Stimulated activated CD4-positive, alpha-beta T cell treated with anti-CD3 and anti-CD28 coated beads, Interleukin-1b, Interleukin-23, amount 100 ng/mL, for 48 hours (primary cell): ENCODE data around the gene SFI1.

Experiments
- DNase-seq: peaks from one replicate; pipeline ENCODE4 v3.0.0-alpha.2; 2020

The SFI1 gene

DNA sequence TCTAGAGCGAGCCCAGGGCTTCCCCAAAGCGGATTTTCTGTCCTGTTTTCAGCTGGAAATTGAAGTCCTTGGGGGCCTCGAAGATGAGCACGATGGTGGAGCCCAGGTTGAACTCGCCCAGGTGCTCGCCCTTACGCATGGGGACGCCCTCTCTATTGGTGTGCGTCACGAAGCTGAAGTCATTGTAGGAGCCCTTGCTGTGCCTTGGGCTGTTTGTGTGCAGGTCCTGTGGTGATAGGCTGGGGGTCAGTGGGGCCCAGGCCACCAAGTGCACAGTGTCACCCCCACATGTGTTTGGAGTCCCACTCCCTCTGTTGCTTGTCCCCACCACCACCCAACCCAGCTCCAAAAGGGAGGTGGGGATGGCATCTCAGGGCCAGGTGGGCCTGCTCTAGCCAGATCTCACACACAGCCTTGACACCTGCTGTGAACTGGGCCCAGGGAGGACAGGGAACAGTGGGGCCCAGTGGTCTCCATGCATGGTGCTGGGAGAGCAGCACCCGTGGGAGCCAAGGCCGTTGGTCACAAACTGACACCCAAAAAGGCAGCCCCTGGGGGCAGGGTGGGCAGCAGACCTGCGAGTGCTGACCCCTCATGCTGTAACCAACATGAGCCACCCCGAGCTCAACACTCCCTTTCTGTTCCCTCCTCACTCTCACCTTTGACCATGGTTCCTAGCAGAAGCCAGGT is 123.4 kb downstream of the SFI1 start:
- DNase-seq: no peak

- no peak for DNase-seq
These were observed 124.6 kb downstream of the SFI1 start for GRCh38 chr22:31620756-31621480.

- no peak for DNase-seq
These were observed 125.3 kb downstream of the SFI1 start for GRCh38 chr22:31621507-31622124.

GRCh38 chr22:31622980-31623379 is 126.6 kb downstream of the SFI1 start:
- no peak for DNase-seq

DNA sequence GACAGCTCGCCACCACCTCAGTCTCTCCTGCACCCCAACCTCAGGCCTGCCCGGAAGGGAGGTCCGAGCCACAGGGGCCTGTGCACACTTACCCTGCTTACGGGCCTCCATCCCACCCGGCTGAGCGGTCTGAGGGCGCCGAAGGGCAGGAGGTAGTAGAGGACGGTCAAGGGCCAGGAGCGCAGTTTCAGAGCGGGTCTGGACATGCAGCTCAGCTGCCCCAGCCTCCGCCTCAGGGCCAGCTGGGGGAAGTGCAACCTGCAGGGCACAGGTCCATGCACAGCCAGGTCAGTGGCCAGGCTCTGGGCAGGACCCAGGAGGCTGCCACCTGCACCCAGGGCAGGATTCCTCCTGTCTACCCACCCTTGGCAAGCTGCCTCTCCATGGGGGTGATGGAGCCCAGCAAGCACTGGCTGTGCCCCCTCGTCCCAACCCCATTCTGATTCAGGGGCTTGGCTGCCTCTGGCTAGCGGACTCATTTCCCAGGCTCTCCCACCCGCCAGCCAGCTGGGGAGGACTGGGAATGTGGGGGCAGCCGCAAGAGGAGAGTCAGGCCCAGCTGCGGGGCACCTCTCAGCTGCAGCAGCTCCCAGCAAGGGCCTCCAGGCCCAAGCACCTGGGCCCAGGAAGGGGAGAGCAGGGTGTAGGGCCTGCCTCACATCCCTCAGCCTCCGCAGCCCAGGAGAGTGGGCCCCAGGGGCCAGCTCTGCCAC is 127.4 kb downstream of the SFI1 start:
- DNase-seq: no peak

DNA sequence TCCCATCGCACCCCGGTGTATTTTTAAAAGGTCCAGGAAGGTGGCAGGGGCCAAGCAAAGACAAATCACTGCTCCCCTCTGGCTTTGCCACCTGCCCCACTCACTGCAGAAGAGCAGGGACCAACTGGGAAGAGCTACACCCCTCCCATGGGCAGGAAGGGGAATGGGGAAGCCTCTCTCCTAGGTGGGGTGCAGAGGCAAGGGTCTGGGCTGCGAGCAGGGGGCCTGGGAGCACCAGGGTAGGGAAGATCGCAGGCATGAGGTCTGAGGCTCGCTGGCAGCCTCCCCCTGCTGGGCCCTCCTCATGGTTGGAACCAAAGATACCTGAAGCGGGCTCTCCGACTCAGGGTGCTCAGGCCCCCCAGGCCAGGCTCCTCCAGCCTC is 128.9 kb downstream of the SFI1 start:
- DNase-seq: no peak

- no peak for DNase-seq
These were observed 129.5 kb downstream of the SFI1 start for GRCh38 chr22:31625661-31626426.

DNA sequence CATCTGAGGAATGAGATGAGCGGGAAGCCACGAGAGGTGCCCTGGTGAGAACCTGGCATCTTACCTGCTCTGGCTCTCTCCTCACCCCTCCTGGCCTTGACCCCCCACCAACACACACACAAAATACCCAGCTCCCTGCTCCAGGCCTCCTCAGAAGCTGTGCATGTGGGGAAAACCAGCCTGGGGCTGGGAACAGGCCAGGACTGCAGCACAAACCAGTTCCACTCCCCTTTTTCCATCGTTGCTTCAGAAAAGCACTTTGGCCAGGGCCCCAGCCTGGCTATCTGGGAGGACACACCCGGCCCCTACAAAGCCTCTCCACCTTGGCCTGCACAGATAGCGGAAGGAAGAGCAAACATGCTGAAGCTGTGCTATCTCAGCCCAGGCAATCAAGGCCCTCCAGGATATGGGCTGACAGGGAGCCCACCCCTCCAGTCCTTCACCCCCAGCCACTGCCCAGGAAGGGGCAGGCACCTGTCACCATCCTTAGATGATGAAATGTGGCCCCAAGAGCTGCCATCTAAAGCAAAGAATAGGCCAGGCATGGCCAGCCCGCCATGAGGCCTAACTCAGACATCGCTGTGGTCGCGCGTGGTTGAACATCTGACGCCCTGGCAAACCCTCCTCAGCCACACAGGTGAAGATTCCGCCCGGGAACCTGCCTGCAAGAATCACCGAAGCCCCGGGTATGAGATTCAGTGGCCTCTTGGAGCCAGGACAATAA is 130.3 kb downstream of the SFI1 start:
- no peak for DNase-seq

DNA sequence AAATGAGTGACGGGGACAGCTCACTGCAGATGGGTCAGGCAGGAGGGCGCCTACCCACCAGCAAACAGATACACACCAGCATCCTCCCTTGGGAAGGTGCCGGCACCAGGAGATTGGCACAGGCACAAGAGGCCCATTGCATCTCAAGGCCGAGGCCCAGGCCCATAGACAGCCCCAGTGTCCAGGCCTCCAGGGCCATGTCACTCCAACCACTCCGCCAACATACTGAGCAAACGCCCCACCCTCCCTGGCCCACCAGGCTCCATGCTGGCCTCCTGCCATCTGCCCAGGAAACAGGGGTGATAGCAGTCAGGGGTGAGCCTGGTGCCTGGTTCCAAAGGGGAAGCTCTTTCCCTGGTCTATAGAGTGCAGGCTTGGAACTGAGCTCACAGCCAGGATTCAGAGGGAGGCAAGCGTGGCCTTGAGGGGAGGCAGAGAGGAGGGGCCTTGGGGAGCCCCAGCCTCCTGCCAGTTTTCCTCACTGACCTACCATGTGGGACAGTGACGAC is 130.9 kb downstream of the SFI1 start:
- no peak for DNase-seq

GRCh38 chr22:31628362-31628761 is 132.0 kb downstream of the SFI1 start:
- no peak for DNase-seq

DNA sequence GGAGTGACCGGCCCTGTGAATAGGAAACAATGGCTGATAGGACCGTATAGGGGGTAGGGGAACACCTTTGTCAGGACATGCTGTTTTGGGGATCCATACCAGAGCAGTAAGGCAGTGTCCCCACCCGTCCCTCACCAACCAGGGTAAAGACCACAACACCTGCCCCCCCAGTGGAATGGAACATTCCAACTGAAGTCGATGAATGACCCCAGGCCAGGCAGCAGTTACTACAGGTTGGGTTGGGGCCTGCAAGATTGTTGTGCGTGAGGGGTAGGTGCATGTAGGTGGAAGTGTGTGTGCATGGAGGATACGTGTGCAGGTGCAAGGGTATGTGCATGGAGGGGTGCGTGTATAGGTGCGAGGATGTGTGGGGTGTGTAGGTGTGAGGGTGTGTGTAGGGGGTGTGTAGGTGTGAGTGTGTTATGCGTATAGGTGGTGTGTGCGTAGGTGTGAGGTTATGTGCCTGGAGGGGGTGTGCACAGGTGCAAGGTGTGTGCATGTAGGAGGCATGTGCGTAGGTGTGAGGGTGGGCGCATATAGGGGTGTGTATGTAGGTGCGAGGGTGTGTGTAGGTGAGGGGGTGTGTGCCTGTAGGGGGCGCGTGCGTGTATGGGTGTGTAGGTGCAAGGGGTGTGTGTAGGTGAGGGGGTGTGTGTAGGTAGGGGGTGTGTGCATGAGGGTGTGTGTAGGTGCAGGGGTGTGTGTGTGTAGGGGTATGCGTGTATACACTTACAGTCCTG is 132.8 kb downstream of the SFI1 start:
- DNase-seq: no peak

DNA sequence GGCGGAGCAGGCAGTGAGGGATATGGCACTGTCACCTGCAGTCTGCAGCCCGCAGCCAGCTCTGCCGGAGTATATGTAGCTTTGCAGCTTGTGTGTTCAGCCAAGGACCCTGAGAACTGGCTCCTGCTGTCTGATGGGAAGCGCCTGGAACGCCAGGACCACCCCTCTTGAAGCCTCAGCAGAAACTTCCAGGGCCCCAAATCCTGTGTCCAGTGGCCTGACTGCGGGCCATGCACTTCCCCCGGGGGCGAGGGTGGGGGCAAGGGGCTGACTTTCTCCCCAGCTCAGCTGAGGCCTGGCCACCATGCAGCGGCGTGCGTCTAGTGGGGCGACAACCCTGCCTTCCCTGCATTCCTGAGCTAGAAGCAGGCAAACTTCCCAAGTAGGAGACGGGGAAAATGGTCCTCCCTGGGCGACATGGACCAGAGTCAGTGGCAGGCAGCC is 133.4 kb downstream of the SFI1 start:
- no peak for DNase-seq

GRCh38 chr22:31630331-31631329 is 134.3 kb downstream of the SFI1 start:
- peak; percentile 88 for DNase-seq

- DNase-seq: no peak
These were observed 135.1 kb downstream of the SFI1 start for GRCh38 chr22:31631436-31631835.

DNA sequence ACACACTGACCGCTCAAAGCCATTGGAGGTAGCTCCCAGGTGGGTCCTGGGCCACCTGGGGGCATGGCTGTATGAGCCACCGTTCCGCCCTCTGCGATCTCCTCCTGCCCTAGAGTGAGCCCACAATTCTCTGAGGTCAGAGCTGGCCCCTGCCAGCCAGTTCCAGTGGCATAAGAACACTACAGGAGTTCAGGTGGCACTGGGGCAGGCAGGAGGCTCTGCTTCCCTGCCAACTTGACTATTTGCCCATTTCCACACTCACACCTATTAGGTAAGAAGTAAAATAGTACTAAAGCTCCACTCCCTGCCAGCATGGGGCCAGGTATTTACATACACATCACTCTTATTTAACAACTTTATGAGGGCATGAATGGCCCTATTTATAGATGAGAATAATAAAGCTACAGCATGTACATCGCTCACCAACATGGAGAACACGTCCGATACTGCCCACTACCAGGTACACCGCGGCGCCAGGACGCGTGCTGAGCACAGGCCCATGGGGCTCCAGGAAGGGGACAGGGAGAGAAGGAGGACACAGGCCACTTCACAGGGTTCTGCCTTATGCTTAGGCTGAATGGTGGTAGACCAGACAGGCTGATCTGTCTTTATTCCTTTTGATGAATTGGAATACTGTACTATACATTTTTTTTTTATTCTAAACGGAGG is 139.4 kb downstream of the SFI1 start:
- no peak for DNase-seq

GRCh38 chr22:31637447-31637890 is 141.1 kb downstream of the SFI1 start:
- no peak for DNase-seq

DNA sequence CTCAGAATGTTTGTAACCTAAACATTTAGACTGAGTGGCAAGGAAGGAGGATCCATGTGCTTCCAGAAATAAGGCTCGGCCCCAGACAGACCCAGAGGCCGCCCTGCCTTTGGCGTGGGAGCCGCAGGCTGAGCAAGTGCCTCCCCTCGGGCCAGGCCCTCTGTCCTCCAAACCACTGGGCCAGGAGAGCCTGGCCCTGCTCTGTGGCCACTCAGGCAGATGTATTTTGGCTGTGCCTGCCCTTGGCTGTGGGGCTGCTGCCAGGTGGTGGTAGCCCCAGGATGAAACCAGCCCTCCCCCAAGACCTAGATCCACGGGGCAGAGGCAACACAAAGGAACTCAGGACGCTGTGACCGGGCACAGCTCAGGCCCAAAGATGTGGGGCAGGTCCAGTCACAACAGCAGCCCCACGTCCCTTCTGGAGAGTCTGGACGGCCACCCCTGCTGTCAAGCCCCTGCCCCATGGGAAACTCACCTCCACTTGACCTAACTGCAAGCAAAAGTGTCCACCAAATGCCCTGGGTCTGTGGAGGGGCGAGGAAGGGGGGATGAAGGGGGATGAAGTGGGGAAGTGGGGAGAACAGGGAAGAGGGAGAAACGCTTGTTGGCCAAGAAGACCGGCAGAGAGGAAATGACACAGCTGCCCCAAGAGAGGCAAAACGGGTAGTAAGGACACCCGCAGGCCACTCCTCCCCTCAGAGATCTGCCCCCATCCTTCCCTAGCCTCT is 141.7 kb downstream of the SFI1 start:
- DNase-seq: no peak

DNA sequence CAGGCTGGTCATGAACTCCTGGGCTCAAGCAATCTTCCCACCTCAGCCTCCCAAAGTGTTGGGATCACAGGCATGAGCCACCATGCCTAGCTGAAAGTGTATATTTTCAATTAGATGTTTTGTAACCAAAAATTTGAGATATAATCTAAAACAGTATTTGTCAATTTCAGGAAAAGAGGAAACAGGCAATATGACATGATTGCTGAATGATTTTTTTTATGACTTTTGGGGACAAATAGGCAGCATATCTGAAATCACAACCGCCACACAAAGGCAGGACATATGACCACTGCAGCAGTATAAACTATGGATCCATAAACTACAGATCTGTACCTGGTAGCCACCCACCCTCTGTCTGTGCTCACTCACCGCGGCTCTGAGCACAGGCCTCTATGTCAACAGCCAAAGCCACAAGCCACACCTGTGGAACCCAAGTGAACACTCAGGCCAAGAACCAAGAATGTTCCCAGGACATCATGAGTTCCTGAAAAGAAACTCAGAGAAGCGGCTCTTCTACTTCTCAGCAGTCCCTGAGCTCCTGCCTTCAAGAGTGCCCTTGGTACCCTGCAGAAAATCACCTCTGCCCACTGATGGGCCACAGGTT is 143.2 kb downstream of the SFI1 start:
- DNase-seq: no peak
